ENCODE results near the gene ILKAP. TPM values are rescaled to one million over a fixed set of nuclear protein-coding genes. Genes with fewer than 3 reads are reported as not detected.

The ILKAP gene
- total RNA-seq, 1 experiment from 2014 or later: 55.4 TPM

DNA sequence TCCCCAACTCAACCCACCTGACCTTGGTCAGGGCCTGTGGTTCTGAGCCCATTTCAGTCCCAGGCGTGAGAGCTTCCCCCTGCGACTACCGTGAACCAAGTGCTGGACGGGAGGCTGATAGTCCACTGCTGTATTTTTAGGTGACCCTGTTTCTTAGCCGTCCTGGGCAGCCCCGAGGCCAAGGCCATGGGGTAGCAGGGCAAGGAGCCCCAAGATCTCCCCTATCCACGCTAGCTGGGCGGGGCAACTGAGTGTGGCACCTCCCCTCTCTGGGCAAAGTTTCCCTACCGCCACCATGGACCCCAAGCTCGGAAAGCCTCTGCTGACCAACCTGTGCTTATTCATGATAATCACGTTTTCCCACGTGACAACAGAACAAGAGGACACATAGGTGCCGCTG lies 65.6 kb downstream of the ILKAP start:
- intact Hi-C loops (cut with micrococcal nuclease; ENCODE audit: unreplicated experiment): no loop called here
- Mint-ChIP-seq H3K4me1 (ENCODE audit: low read depth, unreplicated experiment) (peaks cover 24% of the 10 kb centered on the region), H3K9me3 (ENCODE audit: low read depth, unreplicated experiment) (no peaks in the 10 kb centered on the region), H3K36me3 (ENCODE audit: insufficient read depth, unreplicated experiment) (peaks cover 10% of the 10 kb centered on the region), H3K4me3 (ENCODE audit: low read depth, unreplicated experiment) (no peak overlapping the region), H3K27me3 (ENCODE audit: unreplicated experiment) (peaks cover 7% of the 10 kb centered on the region), H3K27ac (ENCODE audit: unreplicated experiment) (no peak overlapping the region)
- no peak for DNase-seq
- BruUV-seq (replicated peaks): no TSS peak
- TF ChIP-seq, protein P1, sequence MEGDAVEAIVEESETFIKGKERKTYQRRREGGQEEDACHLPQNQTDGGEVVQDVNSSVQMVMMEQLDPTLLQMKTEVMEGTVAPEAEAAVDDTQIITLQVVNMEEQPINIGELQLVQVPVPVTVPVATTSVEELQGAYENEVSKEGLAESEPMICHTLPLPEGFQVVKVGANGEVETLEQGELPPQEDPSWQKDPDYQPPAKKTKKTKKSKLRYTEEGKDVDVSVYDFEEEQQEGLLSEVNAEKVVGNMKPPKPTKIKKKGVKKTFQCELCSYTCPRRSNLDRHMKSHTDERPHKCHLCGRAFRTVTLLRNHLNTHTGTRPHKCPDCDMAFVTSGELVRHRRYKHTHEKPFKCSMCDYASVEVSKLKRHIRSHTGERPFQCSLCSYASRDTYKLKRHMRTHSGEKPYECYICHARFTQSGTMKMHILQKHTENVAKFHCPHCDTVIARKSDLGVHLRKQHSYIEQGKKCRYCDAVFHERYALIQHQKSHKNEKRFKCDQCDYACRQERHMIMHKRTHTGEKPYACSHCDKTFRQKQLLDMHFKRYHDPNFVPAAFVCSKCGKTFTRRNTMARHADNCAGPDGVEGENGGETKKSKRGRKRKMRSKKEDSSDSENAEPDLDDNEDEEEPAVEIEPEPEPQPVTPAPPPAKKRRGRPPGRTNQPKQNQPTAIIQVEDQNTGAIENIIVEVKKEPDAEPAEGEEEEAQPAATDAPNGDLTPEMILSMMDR (IDR thresholded peaks at IDR 0.05; ENCODE audit: unreplicated experiment): no peak
- CTCF ChIA-PET: interaction anchor here (0.6 kb wide), 1 partner anchor 404 kb away, joined by 5 read pairs; no protein-coding TSS in a partner anchor

DNA sequence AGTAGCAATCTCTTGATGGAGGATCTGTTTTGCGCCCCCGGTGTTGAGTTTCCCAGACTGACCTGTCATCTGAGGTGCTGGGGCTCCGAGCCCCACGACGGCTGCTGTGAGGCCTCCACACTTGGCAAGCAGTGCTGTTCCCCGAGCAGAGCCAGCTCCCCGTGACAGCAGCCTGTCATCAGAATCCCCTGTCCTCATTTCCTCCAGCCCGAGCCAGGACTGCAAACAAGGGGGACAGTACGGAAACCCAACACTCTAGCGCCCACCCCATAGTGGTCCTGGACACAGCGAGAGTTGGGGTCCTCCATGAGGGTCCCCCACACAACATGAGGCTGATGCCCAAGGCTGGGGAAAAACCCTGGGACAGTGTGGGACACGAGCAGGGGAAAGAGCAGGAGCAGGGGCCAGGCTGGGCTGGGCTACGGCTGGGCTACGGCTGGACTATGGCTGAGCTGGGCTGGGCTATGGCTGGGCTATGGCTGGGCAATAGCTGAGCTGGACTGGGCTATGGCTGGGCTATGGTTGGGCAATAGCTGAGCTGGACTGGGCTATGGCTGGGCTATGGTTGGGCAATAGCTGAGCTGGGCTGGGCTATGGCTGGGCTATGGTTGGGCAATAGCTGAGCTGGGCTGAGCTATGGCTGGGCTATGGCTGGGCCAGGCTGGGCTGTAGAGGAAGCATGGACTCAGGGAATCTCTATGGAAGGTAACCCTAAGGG lies 66.5 kb downstream of the ILKAP start:
- peaks cover 7% of the 10 kb centered on the region for H3K27me3 Mint-ChIP-seq (ENCODE audit: unreplicated experiment)
- BruUV-seq (replicated peaks): no TSS peak
- TF ChIP-seq, protein P1 (IDR thresholded peaks at IDR 0.05; ENCODE audit: unreplicated experiment): no peak
- DNase-seq: peak; percentile 46
- intact Hi-C loops (cut with micrococcal nuclease; ENCODE audit: unreplicated experiment): no loop called here
- peaks cover 17% of the 10 kb centered on the region for H3K4me1 Mint-ChIP-seq (ENCODE audit: low read depth, unreplicated experiment)
- CTCF ChIA-PET: no interaction called here
- no peaks in the 10 kb centered on the region for H3K9me3 Mint-ChIP-seq (ENCODE audit: low read depth, unreplicated experiment)
- no peak overlapping the region for H3K4me3 Mint-ChIP-seq (ENCODE audit: low read depth, unreplicated experiment)
- H3K27ac Mint-ChIP-seq (ENCODE audit: unreplicated experiment): no peak overlapping the region
- H3K36me3 Mint-ChIP-seq (ENCODE audit: insufficient read depth, unreplicated experiment): peaks cover 10% of the 10 kb centered on the region

DNA sequence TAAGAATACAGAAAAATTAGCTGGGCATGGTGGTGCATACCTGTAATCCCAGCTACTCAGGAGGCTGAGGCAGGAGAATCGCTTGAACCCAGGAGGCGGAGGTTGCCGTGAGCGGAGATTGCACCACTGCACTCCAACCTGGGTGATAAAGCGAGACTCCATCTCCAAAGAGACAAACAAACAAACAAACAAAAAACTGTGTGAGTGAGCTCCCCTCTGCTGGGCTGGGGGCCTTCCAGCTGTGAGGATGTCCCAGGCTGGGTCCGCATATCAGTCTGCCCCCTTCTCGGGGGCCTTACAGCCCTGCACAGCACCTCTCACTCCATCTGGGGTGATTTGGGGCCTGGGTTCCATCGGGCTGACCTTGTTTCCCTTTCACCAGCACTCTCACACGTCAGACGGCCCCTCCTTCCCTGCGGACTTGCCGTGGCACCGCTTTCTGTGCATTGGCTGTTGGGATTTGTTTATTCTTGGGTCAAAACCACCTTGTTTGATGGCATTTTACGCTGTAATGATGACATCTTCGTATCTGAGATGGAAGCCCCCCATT lies 67.8 kb downstream of the ILKAP start:
- CTCF ChIA-PET: no interaction called here
- no peak for DNase-seq
- no TSS peak for BruUV-seq (replicated peaks)
- H3K4me3 Mint-ChIP-seq (ENCODE audit: low read depth, unreplicated experiment): no peak overlapping the region
- TF ChIP-seq, protein P1 (IDR thresholded peaks at IDR 0.05; ENCODE audit: unreplicated experiment): no peak
- H3K9me3 Mint-ChIP-seq (ENCODE audit: low read depth, unreplicated experiment): no peaks in the 10 kb centered on the region
- peaks cover 6% of the 10 kb centered on the region for H3K4me1 Mint-ChIP-seq (ENCODE audit: low read depth, unreplicated experiment)
- intact Hi-C loops (cut with micrococcal nuclease; ENCODE audit: unreplicated experiment): no loop called here
- no peaks in the 10 kb centered on the region for H3K36me3 Mint-ChIP-seq (ENCODE audit: insufficient read depth, unreplicated experiment)
- H3K27me3 Mint-ChIP-seq (ENCODE audit: unreplicated experiment): peaks cover 7% of the 10 kb centered on the region
- H3K27ac Mint-ChIP-seq (ENCODE audit: unreplicated experiment): no peak overlapping the region

DNA sequence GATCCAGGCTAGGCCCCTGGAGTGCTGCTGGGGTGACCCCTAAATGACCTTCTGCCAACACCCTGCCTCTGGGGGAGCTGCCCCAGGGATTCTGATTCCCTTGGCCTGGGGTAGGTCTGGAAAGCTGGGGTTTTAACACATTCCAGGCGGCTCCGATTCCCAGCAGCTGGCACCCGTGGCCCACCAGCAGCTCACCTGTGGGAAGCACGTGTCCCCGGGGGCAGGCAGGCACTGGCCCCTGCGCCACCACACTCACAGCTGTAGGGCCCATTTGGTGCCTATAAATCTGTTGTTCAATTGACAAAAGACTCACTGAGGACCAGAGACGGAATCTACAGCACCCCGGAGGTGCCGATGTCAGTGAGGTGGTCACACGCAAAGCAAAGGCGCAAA lies 69.1 kb downstream of the ILKAP start:
- Mint-ChIP-seq H3K4me3 (ENCODE audit: low read depth, unreplicated experiment) (no peak overlapping the region), H3K36me3 (ENCODE audit: insufficient read depth, unreplicated experiment) (no peaks in the 10 kb centered on the region), H3K27ac (ENCODE audit: unreplicated experiment) (no peak overlapping the region), H3K27me3 (ENCODE audit: unreplicated experiment) (peaks cover 7% of the 10 kb centered on the region), H3K4me1 (ENCODE audit: low read depth, unreplicated experiment) (peaks cover 6% of the 10 kb centered on the region), H3K9me3 (ENCODE audit: low read depth, unreplicated experiment) (no peaks in the 10 kb centered on the region)
- no peak for DNase-seq
- CTCF ChIA-PET: no interaction called here
- intact Hi-C loops (cut with micrococcal nuclease; ENCODE audit: unreplicated experiment): no loop called here
- TF ChIP-seq, protein P1 (IDR thresholded peaks at IDR 0.05; ENCODE audit: unreplicated experiment): no peak
- no TSS peak for BruUV-seq (replicated peaks)
